ENCODE results near the gene RBMY1D.
"Not testable (repeated sequence)": the region's sequence is repeated elsewhere in the genome, so short reads cannot be mapped to it uniquely, and the experiment has no call there.

The RBMY1D gene

GRCh38 chrY:21894426-21894825, at the start of gene RBMY1D:
RBMY1D (minus strand) TSS chrY:21894526; CDS start chrY:21892513, 2,013 bp downstream.
- in situ Hi-C loops (cut with MboI; ENCODE audit: low pct_unique_long_range_greater_than_20kb, low sequenced_read_pairs); DNase-seq: not testable (repeated sequence)

GRCh38 chrY:21917932-21918331, 23.6 kb upstream of the RBMY1D start, which contains the start of gene RBMY1E:
RBMY1E (minus strand) TSS chrY:21918032; CDS start chrY:21916054, 1,978 bp downstream.
- in situ Hi-C loops (cut with MboI; ENCODE audit: low pct_unique_long_range_greater_than_20kb, low sequenced_read_pairs); DNase-seq: not testable (repeated sequence)

GRCh38 chrY:21869407-21870076, 24.8 kb downstream of the RBMY1D start:
- DNase-seq; in situ Hi-C loops (cut with MboI; ENCODE audit: low pct_unique_long_range_greater_than_20kb, low sequenced_read_pairs): not testable (repeated sequence)

- in situ Hi-C loops (cut with MboI; ENCODE audit: low pct_unique_long_range_greater_than_20kb, low sequenced_read_pairs), result no loop called here
Measured at GRCh38 chrY:21845481-21845880, 48.8 kb downstream of the RBMY1D start.

GRCh38 chrY:21842090-21842489, 52.2 kb downstream of the RBMY1D start:
- in situ Hi-C loops (cut with MboI; ENCODE audit: low pct_unique_long_range_greater_than_20kb, low sequenced_read_pairs), result no loop called here

More at GRCh38 chrY:21845481-21845880, 48.8 kb downstream of the RBMY1D start:
- no peak for DNase-seq

GRCh38 chrY:21839489-21839888, 54.8 kb downstream of the RBMY1D start:
- no peak for DNase-seq
- in situ Hi-C loops (cut with MboI; ENCODE audit: low pct_unique_long_range_greater_than_20kb, low sequenced_read_pairs), result no loop called here

More at GRCh38 chrY:21842090-21842489, 52.2 kb downstream of the RBMY1D start:
- DNase-seq, result no peak

GRCh38 chrY:21836343-21836742, 58.0 kb downstream of the RBMY1D start:
- in situ Hi-C loops (cut with MboI; ENCODE audit: low pct_unique_long_range_greater_than_20kb, low sequenced_read_pairs), result no loop called here

GRCh38 chrY:21835052-21835451, 59.3 kb downstream of the RBMY1D start:
- in situ Hi-C loops (cut with MboI; ENCODE audit: low pct_unique_long_range_greater_than_20kb, low sequenced_read_pairs), result no loop called here
- no peak for DNase-seq

More at GRCh38 chrY:21836343-21836742, 58.0 kb downstream of the RBMY1D start:
- DNase-seq, result no peak

Data from KBM-7 (cell line).